ENCODE measurements around the gene BPGM. TPM values are rescaled to one million over a fixed set of nuclear protein-coding genes. Genes with fewer than 3 reads are reported as not detected.

The BPGM gene
- total and polyA plus RNA-seq, 9 of the 15 experiments (the other 6 are each of a cell fraction or from before 2014, with no cell fraction given): 14.1 to 46.1 (median 21.2) TPM

DNA sequence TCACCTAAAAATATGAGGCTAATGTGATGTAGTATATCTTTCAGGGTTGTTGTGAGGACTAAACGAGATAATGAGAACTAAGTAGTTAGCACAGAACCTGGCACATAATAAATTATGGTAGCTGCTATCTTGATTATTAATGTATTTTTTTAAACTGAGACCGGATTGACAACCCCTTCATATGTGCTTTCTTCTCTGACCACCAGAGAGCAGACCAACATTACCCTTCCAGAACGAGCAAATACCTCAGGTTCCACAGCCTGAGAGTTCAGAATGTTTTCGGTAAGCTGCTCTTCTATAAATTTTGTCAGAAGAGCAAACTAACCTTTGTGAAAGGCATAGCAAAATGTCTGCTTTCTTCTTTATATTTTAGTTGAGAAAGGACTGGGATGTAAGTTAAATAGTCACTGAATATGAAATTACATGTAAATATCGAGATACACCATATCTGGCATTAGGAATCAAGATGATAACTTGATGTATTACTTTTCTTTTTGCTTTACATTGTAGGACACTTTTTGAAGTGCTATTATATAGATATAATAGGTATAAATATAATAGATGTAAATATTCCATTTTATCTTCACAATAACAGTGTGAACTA lies 13.6 kb upstream of the BPGM start (continued):
- TF ChIP-seq, protein P1, sequence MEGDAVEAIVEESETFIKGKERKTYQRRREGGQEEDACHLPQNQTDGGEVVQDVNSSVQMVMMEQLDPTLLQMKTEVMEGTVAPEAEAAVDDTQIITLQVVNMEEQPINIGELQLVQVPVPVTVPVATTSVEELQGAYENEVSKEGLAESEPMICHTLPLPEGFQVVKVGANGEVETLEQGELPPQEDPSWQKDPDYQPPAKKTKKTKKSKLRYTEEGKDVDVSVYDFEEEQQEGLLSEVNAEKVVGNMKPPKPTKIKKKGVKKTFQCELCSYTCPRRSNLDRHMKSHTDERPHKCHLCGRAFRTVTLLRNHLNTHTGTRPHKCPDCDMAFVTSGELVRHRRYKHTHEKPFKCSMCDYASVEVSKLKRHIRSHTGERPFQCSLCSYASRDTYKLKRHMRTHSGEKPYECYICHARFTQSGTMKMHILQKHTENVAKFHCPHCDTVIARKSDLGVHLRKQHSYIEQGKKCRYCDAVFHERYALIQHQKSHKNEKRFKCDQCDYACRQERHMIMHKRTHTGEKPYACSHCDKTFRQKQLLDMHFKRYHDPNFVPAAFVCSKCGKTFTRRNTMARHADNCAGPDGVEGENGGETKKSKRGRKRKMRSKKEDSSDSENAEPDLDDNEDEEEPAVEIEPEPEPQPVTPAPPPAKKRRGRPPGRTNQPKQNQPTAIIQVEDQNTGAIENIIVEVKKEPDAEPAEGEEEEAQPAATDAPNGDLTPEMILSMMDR (IDR thresholded peaks at IDR 0.05 in 2 of 3, conservative IDR thresholded peaks at IDR 0.05 in 1 of 3; ENCODE audit: insufficient read depth in 2 of 3, low read depth in 1 of 3, low read length in 3 of 3): peak; percentile 84 to 97 (median 88)
- TF ChIP-seq CC2D1A (IDR thresholded peaks at IDR 0.05) (peak; percentile 80), CBX8 (IDR thresholded peaks at IDR 0.05; ENCODE audit: borderline replicate concordance, extremely low read depth, low read depth, low read length, poor library complexity, severe bottlenecking) (no peak), FOXM1 (IDR thresholded peaks at IDR 0.05; ENCODE audit: low read depth) (0 out of 2 replicates have a peak, but pooled peaks have one; percentile 16), FOXM1 (CRISPR knock-in tag; IDR thresholded peaks at IDR 0.05; ENCODE audit: low read depth) (no peak), RHOXF2B (CRISPR knock-in tag; conservative IDR thresholded peaks at IDR 0.05) (no peak), MEF2D (tag; conservative IDR thresholded peaks at IDR 0.05; ENCODE audit: low read depth) (no peak), CAMTA2 (CRISPR knock-in tag; conservative IDR thresholded peaks at IDR 0.05) (no peak), RUNX1 (IDR thresholded peaks at IDR 0.05; ENCODE audit: low read depth) (no peak)
- TF ChIP-seq, protein P2, sequence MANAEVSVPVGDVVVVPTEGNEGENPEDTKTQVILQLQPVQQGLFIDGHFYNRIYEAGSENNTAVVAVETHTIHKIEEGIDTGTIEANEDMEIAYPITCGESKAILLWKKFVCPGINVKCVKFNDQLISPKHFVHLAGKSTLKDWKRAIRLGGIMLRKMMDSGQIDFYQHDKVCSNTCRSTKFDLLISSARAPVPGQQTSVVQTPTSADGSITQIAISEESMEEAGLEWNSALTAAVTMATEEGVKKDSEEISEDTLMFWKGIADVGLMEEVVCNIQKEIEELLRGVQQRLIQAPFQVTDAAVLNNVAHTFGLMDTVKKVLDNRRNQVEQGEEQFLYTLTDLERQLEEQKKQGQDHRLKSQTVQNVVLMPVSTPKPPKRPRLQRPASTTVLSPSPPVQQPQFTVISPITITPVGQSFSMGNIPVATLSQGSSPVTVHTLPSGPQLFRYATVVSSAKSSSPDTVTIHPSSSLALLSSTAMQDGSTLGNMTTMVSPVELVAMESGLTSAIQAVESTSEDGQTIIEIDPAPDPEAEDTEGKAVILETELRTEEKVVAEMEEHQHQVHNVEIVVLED (CRISPR knock-in tag; IDR thresholded peaks at IDR 0.05): no peak
- TF ChIP-seq, protein P3, sequence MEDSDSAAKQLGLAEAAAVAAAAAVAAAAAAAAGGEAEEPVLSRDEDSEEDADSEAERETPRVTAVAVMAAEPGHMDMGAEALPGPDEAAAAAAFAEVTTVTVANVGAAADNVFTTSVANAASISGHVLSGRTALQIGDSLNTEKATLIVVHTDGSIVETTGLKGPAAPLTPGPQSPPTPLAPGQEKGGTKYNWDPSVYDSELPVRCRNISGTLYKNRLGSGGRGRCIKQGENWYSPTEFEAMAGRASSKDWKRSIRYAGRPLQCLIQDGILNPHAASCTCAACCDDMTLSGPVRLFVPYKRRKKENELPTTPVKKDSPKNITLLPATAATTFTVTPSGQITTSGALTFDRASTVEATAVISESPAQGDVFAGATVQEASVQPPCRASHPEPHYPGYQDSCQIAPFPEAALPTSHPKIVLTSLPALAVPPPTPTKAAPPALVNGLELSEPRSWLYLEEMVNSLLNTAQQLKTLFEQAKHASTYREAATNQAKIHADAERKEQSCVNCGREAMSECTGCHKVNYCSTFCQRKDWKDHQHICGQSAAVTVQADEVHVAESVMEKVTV (CRISPR knock-in tag; IDR thresholded peaks at IDR 0.05): peak; percentile 94
- TF ChIP-seq, protein P4, sequence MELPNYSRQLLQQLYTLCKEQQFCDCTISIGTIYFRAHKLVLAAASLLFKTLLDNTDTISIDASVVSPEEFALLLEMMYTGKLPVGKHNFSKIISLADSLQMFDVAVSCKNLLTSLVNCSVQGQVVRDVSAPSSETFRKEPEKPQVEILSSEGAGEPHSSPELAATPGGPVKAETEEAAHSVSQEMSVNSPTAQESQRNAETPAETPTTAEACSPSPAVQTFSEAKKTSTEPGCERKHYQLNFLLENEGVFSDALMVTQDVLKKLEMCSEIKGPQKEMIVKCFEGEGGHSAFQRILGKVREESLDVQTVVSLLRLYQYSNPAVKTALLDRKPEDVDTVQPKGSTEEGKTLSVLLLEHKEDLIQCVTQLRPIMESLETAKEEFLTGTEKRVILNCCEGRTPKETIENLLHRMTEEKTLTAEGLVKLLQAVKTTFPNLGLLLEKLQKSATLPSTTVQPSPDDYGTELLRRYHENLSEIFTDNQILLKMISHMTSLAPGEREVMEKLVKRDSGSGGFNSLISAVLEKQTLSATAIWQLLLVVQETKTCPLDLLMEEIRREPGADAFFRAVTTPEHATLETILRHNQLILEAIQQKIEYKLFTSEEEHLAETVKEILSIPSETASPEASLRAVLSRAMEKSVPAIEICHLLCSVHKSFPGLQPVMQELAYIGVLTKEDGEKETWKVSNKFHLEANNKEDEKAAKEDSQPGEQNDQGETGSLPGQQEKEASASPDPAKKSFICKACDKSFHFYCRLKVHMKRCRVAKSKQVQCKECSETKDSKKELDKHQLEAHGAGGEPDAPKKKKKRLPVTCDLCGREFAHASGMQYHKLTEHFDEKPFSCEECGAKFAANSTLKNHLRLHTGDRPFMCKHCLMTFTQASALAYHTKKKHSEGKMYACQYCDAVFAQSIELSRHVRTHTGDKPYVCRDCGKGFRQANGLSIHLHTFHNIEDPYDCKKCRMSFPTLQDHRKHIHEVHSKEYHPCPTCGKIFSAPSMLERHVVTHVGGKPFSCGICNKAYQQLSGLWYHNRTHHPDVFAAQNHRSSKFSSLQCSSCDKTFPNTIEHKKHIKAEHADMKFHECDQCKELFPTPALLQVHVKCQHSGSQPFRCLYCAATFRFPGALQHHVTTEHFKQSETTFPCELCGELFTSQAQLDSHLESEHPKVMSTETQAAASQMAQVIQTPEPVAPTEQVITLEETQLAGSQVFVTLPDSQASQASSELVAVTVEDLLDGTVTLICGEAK (IDR thresholded peaks at IDR 0.05): no peak
- TF ChIP-seq, protein P4 (CRISPR knock-in tag; IDR thresholded peaks at IDR 0.05): no peak

Measured in K562 (cell line).